Dermis microvascular lymphatic vessel endothelial cell (primary cell): ENCODE data around the gene ETHE1. TPM values are rescaled to one million over a fixed set of nuclear protein-coding genes. Genes with fewer than 3 reads are reported as not detected.
A peak's percentile ranks its signal among the peaks of the same experiment; 100 is the strongest.

Source experiments
- DNase-seq, 2 donors: peaks; one replicate each; pipeline versions ENCODE4 v3.0.0 to v3.0.0-alpha.2; 2010; ENCODE audit warnings: low read depth in 2 of 2
- total RNA-seq: library from RNA; depleted of rRNA; stranded (reverse); fragments of >200 nt; gene quantifications from 2 replicates; pipeline ENCODE4 v1.2.1, GENCODE V29; 2014

ETHE1 gene
- total RNA-seq, 1 donor from 2014 or later, result 85.6 TPM

DNA sequence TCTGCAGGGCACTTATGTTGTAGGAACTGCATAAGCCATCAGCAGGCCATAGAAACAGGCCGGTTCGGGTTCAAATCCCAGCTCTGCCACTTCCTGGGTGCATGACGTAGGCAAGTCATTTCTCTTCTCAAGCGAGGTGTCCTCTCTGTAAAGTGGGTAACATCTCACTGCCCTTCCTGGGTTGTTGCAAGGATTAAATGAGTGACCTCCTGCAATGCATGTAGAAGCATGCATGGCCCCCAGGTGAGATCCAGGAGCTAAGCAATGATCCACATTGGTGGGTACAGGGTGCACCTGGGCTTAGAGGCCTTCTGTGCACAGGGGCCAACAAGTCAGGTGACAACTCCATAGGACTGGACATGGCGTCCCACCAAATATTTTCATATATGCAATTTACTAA, 36.2 kb downstream of the ETHE1 start:
- DNase-seq, result no peak

DNA sequence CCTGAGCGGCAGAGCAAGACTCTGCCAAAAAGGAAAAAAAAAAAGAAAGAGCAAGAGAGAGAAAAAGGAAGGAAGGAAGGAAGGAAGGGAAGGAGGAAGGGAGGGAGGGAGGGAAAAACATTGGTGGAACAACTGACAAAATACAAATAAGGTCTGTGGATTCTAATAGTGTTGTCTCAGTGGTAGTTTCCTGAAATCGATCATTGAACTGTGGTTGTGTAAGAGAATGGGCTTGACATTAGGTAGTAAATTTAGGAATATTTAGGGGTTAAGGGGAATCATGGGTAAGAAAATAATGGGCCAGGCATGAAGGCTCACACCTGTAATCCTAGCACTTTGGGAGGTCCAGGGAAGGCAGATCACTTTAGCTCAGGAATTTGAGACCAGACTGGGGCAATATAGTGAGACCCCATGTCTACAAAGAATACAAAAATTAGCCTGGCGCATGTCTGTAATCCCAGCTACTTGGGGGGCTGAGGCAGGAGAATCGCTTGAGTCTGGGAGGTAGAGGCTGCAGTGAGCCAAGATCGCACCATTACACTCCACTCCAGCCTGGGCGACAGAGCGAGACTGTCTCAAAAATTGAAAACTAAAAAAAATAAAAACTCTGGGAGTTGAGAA, 36.9 kb downstream of the ETHE1 start:
- DNase-seq, result no peak

DNA sequence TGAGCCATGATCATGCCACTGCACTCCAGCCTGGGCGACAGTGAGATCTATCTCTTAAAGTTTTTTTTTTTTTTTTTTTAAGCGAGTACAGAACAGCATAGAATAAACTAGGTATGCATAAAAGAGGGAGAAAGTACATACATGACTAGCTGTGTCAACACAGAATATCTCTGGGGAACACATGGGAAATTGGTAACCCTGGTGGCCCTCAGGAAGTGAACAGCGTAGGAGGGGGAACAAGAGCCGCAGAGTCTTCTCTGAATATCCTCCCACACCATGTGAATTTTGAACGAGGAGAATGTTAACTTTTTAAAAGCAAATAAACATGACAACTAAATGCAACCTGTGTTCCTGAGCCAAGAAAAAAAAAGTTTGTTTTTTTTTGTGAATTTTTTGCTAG, 37.7 kb downstream of the ETHE1 start:
- peak in 1 of 2 donors; percentile 58 for DNase-seq

DNA sequence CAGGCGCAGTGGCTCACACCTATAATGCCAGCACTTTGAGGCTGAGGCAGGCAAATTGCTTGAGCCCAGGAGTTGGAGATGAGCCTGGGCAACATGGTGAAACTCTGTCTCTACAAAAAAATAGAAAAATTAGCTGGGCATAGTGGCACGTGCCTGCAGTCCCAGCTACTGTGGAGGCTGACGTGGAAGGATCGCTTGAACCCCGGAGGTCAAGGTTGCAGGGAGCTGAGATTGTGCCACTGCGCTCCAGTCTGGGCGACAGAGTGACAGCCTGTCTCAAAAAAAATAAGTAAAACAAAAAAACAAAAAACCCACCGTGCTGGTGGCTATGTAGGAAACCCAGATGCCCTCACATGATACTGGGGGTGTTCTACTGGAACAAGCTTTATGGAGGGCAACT, 38.8 kb downstream of the ETHE1 start:
- DNase-seq, result no peak

DNA sequence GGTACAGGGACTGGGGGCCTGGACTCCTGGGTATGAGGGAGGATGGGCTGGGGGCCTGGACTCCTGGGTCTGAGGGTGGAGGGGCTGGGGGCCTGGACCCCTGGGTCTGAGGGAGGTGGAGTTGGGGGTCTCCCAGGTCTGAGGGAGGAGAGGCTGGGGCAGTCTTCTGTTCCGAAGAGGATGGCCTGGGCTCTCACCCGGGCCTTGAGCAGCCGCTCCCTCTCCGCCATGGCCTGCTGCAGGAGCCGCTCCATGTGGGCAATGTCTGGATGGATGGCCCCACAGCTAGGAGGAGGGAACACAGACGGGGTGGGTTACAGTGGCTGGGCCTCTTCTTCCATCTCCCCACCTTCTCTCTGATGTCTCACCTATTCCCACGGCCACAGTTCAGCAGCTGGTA, 40.6 kb downstream of the ETHE1 start:
- no peak for DNase-seq

DNA sequence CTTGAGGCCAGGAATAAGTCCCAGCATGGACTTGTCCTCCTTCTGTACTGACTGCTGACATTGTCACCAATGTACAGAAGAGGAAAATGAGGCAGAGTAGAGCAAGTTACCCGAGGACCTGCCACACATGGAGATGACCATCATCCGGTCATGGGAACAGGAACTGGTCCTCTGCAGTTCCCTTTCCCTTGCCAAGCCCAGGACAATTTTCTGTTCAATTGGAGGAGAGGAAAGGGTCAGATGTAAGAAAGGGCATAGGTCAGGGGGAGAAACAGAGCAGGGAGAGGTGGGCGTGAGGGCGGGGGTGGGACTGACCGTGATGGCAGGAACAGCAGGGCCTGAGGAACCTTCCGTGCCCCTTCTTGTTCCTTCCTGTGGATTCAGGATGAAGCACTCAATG, 41.0 kb downstream of the ETHE1 start:
- no peak for DNase-seq

DNA sequence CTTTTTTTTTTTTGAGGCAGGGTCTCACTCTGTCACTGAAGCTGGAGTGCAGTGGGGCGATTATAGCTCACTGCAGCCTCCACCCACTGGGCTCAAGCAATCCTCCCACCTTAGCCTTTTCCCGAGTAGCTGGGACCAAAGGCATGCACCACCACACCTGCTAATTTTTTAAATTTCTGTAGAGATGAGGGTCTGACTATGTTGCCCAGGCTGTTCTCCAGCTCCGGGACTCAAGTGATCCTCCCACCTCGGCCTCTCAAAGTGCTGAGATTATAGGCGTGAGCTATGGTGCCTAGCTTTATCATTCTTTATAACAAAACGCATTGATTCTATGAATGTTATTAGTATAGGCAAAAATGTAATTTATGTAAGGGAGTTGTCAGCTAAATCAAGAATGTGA, 43.7 kb downstream of the ETHE1 start:
- no peak for DNase-seq

DNA sequence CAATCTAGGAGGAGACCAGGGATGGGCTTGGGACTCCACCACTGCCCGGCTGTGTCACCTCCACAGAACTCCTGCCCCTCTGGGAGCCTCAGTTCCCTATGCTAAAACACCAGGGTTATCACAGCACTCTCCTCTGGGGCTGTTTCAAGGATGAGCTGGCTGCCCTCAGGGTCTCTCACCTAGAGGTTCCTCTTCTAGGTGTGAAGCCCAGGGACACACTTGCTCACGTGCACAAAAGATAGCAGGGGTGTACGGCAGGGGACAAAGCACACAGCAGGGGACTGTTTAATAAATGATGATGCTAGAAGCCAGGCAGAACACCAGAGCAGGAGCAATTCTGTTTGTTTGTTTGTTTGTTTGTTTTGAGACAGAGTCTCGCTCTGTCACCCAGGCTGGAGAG, 44.8 kb downstream of the ETHE1 start:
- DNase-seq, result no peak

DNA sequence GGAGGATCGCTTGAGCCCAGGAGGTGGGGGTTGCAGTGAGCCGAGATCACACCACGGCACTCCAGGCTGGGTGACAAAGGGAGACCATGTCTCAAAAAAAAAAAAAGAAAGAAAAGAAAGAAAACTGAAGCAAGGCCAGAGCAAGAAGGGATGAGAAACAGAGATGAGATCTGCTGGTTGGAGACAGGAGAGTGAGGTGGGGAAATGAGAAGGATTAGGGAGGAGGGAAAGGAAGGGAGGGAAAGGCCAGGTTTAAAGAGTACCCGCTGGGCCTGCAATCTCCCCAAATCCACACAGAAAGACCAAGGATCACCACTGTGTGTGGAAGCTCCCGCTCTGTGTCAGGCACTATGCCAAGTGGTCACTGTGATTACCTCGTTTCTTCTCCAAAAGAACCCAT, 45.3 kb downstream of the ETHE1 start:
- DNase-seq, result no peak

DNA sequence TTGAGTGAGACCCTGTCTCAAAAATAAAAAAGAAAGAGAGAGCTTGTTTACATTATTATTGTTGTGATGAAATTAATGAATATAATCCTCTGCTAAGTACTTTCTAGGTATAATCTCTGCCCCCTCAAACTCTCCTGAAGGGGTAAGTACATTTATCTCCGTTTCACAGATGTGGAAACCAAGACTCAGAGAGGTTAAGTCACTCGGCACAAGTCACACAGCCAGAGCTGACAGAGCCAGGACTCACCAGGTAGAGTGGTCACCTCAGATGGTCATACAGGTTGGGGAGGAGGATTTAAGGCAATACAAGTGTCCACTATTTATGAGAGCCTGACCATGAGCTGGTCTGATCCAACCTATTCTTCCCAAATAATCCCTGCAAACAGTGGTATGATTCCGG, 46.4 kb downstream of the ETHE1 start:
- no peak for DNase-seq

DNA sequence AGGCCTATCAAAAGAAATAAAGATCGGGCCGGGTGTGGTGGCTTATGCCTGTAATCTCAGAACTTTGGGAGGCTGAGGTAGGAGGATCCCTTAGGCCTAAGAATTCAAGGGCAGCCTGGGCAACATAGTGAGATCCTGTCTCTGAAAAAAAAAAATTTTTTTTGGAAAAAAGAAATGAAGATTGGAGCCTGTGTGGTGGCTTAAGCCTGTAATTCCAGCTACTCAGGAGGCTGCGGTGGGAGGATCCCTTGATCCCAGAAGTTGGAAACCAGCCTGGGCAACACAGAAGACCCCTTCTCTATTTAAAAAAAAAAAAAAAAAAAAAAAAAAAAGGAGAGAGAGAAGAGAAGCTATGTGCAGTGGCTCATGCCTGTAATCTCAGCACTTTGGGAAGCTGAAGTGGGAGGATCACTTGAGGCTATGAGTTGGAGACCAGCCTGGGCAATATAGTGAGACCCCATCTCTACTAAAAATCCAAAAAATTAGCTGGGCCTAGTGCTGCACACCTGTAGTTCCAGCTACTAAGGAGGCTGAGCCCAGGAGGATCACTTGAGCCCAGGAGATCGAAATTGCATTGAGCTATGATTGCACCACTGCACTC, 46.9 kb downstream of the ETHE1 start:
- no peak for DNase-seq

DNA sequence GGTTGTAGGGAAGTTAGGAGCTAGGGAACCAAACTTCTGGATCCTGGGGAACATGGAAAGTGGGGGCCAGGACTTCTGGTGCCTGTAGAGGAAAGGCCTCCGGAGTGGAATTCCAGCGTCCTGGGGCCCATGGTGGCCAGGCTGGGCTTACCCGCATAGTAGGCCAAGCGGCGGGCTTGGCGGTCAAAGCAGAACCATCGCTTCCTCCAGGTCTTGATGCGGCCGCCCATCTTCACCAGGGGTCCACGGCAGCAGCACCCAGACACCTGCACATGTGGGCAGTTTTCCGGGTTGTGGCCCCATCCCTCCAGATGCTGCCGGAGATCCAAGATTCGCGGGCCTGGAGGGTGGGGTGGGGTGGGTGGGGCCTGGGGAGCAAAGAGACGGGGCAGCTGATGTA, 47.8 kb downstream of the ETHE1 start:
- no peak for DNase-seq

DNA sequence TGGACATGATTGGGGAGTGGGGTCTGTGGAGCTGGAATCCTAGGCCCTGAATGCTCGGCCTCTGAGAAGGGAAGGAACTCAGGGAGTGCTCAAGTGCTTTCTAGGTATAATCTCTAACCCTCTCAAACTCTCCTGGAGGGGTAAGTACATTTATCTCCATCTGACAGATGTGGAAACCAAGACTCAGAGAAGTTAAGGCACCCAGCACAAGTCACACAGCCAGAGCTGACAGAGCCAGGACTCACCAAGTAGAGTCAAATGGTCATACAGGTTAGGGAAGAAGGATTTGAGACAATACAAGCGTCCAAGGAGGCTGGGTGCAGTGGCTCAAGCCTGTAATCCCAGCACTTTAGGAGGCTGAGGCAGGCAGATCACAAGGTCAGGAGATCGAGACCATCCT, 48.7 kb downstream of the ETHE1 start:
- DNase-seq, result no peak

DNA sequence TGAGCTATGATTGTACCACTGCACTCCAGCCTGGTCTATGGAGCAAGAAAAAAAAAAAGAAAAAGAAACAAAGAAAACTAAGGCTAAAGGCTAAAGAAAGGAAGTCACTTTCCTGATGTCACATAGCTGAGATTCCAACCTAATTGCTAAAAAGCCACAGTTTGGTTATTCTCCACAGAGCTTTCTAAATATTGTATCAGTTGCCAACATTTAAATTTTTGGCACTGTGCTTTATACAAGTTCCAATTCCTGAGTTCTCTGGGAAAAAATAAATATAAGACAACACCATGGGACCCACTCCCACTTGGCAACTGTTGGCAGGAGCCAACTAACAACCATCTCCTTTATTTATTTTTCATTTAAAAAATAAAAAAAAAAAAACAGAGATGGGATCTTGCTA, 50.4 kb downstream of the ETHE1 start:
- DNase-seq, result peak; percentile 77 to 93

DNA sequence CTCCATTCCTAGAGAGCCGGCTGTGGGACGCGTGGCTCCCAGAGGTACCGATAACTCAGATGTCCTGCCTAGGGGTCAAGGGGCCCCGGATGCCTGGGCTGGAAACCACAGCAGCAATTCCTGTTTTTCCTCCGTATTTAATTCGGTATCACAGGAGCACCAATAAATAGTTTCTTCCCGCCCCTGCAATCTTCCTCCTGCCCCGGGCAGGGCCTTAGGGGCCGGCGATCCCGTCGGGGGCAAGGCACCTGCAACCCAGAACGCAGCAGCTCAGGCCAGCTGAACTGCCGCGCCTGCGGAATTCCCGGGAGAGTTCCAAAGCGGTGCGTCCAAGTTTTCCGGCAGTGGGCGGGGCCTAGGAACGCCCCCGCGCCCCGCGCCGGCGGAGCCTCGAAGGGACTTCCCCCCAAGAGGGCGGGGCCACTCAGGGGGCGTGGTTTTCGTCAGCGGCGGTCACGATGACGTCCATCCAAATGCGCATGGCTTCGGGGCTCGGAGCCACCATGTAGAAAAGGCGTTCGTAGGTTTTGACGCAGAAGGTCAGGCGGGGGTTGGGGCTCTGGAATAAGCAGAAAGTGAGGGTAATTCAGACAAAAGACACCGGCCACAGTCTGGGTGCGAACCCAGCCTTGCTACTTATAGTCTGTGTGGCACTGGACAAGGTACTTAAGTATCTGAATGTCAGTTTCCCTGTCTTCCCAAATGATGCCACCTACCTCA, 51.9 kb downstream of the ETHE1 start:
- peak; percentile 86 to 93 for DNase-seq

DNA sequence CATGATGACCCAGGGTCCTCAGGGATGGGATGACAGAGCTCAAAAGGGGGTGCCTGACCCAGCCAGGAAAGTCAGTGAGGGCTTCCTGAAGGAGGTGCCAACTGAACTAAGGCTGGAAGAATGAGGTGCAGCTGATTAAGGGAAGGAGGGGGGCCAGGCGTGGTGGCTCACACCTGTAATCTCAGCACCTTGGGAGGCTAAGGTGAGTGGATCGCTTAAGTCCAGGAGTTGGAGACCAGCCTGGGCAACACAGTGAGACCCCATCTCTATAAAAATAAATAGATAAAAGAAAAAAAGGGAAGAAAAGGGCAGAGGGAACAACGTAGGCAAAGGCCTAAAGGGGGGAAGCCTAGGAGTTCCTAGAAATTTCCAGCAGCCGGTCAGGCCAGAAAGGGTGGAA, 52.5 kb downstream of the ETHE1 start:
- no peak for DNase-seq

DNA sequence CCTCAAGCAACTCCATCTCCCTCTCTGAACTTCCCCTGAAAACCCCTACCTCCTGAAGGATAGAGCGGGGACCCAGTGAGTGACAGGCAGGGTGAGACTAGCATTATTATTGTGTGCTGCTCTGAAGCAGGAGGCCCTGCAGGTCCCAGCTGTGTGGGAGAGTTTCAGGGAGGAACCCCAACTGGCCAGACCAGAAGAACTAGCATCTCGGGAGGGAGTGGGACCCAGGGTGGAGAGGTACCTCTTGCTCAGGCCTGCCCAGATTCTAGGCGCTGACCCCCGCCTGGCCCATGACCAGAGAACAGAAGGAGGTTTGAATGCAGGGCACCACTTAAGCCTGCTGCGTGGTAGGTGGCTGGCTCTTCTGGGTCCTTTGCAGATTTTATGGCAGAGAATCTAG, 55.9 kb downstream of the ETHE1 start:
- DNase-seq, result no peak

DNA sequence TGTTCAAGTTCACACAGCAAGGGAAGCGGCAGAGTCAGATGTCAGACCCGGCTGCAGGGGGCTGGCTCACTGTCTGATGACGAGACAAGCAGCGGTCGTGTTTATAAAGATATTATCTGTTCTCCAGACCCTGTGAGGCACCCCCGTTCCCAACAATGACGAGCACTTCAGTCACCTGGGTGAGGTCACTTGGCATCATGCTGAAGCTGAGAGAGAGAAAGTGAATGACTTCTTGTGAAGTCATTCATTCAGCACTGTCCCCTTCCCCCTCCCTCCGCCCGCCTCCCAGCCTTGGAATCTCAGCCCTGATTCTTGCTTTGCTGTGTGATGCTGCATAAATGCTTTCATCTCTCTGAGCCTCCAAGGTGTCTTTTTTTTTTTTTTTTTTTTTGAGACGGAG, 56.7 kb downstream of the ETHE1 start:
- peak in 1 of 2 donors; percentile 61 for DNase-seq

DNA sequence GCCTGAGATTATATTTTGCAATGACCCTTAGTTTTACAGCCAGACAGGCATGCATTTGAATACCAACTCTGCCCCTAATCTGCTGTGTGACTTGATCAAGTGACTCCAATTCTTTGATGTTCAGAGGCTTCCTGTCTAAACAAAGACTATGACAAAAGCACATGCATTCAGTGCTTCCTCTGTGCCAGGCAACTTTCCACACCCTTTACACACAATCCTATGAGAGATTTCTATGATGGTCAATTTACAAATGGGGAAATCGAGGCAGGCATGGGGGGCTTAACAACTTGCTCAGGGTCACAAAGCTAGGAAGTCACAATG, 57.9 kb downstream of the ETHE1 start:
- peak; percentile 62 to 80 for DNase-seq

DNA sequence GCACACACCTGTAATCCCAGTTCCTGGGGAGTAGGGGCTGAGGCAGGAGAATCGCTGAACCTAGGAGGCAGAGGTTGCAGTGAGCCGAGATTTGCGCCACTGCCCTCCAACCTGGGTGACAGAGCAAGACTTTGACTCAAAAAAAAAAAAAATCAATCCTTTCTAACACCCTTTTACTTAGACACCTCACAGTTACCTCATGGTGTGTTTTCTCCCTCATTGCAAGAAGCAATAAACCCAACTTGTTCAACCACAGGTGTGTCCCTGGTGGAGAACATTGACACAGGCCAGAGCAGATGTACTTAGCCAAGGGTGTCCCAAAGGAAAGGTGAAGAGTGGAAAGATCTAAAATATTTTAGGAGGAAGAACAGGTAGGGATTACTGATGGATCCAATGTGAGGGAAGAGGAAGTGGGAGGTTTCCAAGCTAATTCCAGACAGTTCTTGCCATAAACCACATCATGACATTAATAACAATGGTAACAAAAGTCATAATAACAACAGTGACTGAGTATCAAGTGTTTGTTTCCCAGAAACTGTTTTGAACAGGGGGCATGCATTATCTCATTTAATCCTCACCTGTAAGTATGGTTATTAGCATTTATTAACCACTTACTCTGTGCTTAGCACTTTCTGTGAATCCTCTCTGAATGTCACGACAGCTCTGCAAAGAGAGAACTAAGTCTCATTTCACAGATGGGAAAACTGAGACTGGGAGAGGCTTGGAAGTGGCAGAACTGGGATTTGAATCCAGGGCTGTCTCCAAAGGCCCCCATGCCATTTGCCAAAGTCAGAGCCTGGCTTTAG, 58.4 kb downstream of the ETHE1 start:
- peak in 1 of 2 donors; percentile 11 for DNase-seq

DNA sequence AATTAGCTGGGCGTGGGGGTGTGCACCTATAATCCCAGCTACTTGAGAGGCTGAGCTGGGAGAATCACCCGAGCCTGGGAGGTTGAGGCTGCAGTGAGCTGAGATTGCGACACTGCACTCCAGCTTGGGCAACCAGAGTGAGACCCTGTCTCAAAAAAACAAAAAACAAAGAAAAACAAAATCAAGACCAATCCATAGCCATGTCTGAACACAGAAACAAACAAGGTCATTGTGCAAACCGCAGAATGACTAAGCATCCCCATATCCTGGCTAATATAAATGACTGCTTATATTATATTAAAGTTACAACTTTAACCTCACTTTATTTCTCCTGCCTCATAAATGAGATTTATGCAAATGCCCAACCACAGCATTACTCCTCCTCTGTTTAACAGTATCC, 59.3 kb downstream of the ETHE1 start:
- peak in 1 of 2 donors; percentile 72 for DNase-seq

DNA sequence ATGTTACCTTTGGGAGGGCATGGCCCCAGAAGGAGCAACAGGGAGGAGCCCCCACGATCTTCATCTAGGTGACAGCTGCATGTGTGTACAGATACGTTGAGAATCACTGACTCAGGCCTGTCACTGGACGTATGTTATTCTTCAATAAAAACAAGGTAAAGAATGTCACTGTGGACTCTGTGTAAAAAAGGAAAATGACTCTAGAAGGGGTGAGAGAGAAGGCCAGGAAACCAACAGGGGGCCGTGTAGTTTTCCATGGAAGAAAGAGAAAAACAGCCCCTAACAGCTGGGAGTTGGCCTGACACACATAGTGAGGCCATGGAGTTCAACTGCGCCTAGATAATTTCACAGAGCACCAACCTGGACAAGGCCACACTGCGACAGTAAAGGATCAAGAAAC, 59.7 kb downstream of the ETHE1 start:
- DNase-seq, result peak in 1 of 2 donors; percentile 66
